Left hindlimb (tissue), 1 donor: ENCODE data around the gene ABHD8.
"Not testable (repeated sequence)": the region's sequence is repeated elsewhere in the genome, so short reads cannot be mapped to it uniquely, and the experiment has no call there.

Experiments used
- DNase-seq: peaks from one replicate; pipeline ENCODE4 v3.0.0-alpha.2; 2018

ABHD8 gene

GRCh38 chr19:17294051-17294891, 9.0 kb downstream of the ABHD8 start:
- no peak for DNase-seq

GRCh38 chr19:17293605-17294004, 9.6 kb downstream of the ABHD8 start:
- DNase-seq, result no peak

GRCh38 chr19:17292301-17293074, 10.7 kb downstream of the ABHD8 start:
- DNase-seq, result peak; percentile 82

GRCh38 chr19:17289489-17289888, 13.7 kb downstream of the ABHD8 start:
- DNase-seq, result peak; percentile 73

DNA sequence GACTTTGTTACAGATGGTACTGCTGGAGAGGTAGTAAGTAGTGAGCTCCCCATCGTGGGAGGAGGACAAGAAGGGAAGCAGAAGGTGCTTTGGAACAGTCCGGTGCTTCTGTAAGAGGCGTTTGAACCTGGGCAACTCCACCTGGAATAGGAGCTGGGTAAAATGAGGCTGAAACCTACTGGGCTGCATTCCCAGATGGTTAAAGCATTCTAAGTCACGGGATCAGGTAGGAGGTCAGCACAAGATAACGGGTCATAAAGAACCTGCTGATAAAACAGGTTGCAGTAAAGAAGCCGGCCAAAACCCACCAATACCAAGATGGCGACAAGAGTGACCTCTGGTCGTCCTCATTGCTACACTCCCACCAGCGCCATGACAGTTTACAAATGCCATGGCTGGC, 16.5 kb downstream of the ABHD8 start:
- DNase-seq, result no peak

DNA sequence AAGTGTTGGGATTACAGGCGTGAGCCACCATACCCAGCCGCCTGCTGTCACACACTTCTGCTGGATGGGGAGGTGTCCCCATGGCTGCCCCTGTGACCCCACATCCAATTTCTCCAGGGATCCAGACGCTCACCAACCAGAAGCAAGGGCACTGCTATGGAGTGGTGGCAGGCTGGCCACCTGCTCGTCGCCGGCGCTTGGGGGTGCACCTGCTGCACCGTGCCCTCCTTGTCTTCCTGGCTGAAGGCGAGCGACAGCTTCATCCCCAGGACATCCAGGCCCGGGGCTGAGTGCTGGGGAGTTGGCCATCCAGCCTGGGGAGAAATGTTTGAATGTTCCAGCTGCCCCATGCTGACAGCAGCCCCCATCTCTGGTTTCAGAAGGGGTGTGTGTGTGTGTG, 17.0 kb downstream of the ABHD8 start:
- no peak for DNase-seq

DNA sequence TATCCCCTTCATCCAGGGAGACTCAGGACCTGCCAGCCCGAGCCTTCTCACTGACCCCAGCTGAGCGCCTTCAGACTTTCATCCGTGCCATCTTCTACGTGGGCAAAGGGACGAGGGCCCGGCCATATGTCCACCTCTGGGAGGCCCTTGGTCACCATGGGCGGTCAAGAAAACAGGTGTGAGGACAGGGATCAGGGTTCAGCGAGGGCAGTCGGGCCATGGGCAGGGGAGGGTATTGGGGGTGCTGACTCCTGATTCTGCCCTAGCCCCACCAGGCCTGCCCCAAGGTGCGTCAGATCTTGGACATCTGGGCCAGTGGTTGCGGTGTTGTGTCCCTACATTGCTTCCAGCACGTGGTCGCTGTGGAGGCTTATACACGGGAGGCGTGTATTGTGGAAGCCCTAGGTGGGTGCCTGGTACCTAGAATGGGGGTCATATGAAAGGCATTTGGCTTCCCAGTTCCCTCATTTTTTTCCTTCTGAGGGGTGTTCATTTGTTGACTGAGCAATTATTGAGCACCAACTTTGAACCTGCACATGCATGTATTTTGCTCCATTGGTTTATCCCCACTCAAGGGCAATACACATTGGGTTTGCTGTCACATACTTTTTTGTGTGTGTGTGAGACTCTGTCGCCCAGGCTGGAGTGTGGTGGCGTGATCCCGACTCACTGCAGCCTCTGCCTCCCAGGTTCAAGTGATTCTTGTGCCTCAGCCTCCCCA, 17.6 kb downstream of the ABHD8 start:
- no peak for DNase-seq

- DNase-seq, result no peak
These were observed 19.7 kb downstream of the ABHD8 start for GRCh38 chr19:17283504-17283996.

GRCh38 chr19:17282488-17283125, 20.6 kb downstream of the ABHD8 start:
- peak; percentile 84 for DNase-seq

GRCh38 chr19:17281391-17282304, 21.6 kb downstream of the ABHD8 start, which contains the start of gene ANKLE1:
Gene ANKLE1 (plus strand): TSS chr19:17281901. CDS start chr19:17281921, 20 bp downstream.
- no peak for DNase-seq

GRCh38 chr19:17279436-17279835, 23.8 kb downstream of the ABHD8 start:
- DNase-seq, result no peak

GRCh38 chr19:17275441-17276175, 27.6 kb downstream of the ABHD8 start:
- DNase-seq, result no peak

GRCh38 chr19:17274892-17275291, 28.3 kb downstream of the ABHD8 start:
- not testable (repeated sequence) for DNase-seq

GRCh38 chr19:17268754-17269153, 34.5 kb downstream of the ABHD8 start:
- DNase-seq, result no peak

- DNase-seq, result peak; percentile 99
These were observed 36.0 kb downstream of the ABHD8 start, which contains the start of gene BABAM1 for GRCh38 chr19:17266975-17267788. Gene BABAM1 (plus strand): TSS chr19:17267443. CDS start chr19:17268807, 1,364 bp downstream.

DNA sequence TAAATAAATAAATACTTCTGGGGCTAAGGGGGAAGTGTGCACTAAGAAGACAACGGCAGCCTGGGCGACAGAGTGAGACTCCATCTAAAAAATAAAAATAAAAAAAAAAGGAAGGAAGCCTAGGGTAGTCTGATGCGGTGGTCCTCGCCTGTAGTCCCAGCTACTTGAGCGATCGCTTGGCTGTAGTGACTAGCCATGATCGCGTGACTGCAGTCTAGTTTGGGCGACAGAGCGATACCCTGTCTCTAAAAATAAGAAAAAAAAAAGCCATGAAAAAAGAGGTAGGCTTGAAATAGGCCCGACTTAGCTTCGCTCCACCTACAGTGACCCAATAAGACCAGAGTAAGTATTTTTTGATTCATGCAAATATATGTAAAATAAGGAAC, 36.6 kb downstream of the ABHD8 start:
- no peak for DNase-seq

- no peak for DNase-seq
These were observed 37.2 kb downstream of the ABHD8 start for GRCh38 chr19:17266026-17266425.

DNA sequence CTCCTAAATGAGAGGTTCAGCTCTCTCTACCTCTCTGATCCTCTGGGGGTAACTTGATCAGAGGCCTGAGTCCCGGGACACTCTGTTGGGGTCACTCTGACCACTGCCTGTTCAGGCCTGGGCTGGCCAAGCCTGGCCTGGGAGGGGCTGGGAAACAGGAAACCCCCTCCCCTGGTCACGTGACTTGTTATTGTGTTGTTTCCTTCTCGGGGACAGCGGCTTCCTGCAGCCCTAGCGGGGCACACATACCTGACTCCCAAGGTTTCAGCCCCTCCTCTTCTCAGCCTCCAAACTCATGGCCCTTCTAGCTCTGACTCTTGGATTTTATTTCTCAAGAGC, 38.6 kb downstream of the ABHD8 start, which contains the start of gene USHBP1:
Gene USHBP1, minus strand, starts transcription at position 105 of the 339 bp plus-strand sequence. CDS start 446 bp downstream, outside the sequence.
- peak; percentile 35 for DNase-seq
